HPDE6-E6E7 (cell line): ENCODE results near the gene PARD3B.

Experiments
- DNase-seq: peaks from one replicate; pipeline ENCODE4 v3.0.0; 2011; ENCODE audit warnings: missing footprints; ENCODE audit errors: extremely low spot score

Gene PARD3B

DNA sequence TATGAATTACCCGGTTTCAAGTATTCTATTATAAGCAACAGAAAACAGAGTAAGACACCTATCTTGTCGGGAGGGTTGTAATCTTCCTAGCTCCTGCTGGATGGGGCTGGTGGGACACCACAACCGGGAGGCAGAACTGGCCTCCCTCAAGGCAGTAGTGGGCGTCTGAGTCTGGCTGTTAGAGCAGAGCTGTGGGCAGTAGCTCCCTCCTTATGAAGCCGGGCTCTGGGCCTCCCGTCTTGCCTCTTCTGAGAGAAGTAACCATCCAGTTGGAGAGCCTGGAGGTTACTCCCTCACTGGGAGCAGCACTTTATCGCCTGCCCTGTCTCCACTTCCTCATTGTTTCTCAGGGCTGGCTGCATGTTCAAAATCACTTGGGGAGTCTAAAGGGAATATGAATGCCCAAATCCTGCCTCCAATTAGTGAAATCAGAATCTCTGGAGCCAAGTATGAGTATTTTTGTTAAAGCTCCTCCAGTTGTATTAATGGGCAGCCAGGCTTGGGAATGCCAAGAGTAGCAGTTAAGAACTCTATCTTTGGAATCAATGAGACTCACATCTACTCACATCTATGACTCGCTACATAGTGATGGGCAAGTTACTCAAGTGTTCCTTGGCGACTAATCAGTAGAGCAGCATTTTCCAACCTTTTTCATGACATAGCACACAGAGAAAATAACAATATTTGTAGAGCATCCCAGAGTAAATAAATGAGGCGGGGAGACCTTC lies 1109.8 kb downstream of the PARD3B start:
- peak; percentile 17 for DNase-seq

DNA sequence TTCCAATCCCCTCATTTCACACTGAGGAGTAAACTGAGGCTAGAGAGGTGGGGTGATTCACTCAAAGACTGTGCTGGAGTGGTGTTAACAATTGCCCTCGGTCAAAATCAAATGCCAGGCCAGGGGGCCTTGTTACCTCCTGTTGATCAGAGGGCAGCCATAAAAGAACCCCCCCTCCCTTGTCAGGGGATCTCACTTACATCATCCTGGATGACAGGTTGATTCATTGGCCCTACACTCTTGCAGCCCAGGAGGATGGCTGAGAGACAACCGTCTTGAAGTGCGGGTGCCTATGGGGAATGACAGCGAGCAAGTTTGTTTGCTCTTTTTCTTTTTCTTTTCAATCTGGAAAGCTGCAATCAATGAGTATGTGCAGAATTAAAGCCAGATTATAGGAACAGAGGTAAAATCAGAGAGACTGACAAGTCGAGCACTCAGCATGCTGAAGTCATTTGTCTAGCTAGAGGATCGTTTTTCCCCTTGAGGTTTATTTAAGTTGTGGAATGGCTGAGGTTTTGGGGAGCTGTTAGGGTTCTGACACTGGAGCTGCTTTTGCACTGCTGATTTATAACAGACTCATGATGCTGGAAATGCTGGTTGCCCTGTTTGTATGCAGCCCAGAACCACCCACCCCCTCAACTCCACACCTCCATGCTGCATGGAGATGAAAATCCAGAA lies 1110.6 kb downstream of the PARD3B start:
- no peak for DNase-seq

DNA sequence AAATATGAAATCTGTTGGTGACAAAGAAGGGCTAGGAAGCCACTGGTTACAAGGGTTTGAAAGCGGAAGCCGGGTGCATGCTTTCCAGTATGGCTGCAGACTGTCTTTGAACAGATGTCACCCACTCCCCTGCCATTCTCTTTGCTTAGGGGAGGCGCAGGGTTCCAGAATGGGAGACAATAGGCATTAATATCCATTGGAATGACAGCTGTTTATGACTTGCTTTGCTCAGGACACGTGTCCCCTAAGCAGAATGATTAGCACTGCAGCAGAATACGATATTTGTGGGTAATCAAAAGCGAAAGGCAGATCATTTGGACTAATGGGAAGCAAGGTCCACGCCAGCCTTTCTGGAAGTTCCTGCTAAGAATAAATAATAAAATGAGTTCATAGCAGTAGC lies 1111.2 kb downstream of the PARD3B start:
- no peak for DNase-seq

DNA sequence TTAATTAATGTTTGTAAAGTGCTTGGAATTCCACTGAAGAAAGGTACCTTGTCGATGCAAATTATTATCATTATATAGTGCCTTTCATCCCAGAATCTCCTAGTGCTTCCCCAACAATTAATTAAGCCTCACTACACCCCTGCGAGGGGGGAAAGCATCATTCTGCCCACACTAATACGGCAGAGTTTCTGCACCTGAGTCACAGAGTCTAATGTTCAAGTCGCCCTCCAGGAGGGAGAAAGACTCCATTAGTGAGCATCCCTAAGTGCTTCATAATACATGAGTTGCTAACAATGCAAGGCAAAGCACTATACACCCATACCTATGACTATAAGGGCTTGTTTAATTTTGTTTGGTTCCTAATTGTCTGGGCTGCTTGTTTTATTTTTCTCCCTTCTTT lies 1111.7 kb downstream of the PARD3B start:
- no peak for DNase-seq

DNA sequence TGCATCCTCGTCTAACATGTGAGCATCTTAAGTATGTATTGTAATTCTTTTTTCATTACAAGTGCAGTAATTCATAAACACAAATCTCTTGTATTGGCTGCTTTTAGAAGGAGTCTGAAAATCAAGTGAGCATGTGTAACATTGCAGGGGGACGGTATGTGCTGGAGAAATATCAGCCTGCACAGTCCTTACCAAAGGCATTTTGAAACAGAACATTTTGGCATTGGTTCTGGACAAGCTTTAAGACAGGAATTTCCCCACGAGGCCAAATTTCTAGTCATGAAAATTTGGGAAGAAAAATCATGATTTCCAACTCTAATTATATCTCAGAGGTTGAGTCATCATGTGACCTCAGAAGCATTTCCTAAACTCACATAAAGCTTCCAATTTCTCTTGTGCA lies 1112.3 kb downstream of the PARD3B start:
- DNase-seq, result no peak

GRCh38 chr2:205658068-205658467 lies 1112.8 kb downstream of the PARD3B start:
- DNase-seq, result no peak

DNA sequence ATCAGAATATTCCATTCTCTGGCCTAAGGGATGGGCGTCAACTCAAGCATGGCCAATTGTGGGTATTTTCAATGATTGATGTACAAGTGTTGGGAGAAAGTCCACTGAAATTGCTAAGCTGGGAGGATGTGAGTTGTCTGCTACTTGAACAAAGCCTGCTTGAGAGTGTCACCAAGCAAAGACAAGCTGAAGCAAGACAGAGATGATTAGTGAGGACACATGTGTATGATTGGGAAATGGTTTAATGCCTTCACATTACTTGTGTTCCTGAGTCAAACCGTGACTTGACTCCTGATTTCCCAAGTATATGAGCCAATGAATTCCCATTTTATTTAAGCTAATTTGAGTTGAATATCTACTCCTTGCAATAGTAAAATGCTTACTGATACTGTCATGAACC lies 1113.3 kb downstream of the PARD3B start:
- no peak for DNase-seq

DNA sequence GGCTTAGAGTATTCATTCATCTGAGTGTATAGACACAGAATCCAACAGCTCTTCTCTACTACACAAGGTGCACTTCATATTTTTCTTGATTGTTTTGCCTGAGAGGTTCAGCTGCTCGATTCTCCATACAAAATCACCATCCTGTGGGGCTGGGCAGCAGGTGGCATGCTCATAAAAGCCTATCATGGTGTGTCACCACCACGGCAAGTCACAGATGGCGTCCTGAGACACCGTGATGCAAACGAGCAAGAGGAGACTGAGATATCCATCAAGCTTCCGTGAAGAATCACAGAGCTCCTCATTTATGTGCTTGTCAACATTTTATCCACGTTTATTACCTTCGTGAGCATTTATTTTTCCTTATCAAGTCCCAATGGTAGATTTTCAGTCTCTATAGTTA lies 1114.6 kb downstream of the PARD3B start:
- DNase-seq, result no peak

DNA sequence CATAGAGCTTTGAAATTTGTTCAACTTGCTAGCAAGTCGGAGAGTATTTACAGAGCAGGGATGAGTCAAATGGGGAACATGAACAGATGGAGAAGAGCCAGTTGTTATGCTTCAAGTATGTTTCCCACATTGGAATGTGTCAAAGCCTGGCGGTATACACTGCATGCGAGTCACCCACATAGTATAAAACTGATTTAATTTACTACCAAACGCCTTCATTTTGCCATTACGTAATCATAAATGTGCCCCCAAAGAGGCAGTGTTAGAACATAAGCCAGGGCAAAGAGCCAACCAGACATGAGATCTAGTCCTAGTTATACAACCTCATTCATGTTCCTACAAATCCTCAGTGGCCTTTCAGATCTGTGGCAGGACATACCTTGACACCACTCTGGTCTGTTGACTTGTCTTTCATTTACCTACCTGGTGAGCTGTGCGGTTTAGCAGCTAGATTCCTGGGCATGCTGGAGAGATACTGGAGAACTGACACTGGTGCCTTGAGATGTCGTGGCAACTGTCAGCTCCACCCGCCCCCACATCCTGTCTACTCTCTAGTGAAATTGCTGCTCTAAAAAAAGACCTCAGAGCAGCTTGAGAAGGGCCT lies 1115.3 kb downstream of the PARD3B start:
- no peak for DNase-seq

DNA sequence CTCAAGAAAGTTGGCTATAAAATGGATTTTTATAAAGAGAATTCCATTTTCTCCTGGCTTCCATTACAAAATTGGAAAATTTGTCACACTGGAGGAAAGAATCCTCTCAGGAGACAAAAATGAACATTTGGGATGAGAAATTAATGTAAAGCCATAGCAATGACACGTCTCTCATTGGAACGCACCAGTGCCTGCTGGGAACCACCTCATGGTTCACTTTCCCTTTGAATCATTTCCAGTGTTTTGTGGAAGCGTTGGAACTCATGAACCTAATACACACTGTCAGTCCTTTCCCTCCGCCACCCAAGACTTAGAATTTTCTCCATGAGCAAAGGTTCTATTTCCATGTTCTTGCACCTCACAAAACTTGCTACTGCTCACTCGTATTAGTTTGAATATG lies 1116.0 kb downstream of the PARD3B start:
- DNase-seq, result no peak

GRCh38 chr2:205662206-205662965 lies 1117.1 kb downstream of the PARD3B start:
- no peak for DNase-seq

DNA sequence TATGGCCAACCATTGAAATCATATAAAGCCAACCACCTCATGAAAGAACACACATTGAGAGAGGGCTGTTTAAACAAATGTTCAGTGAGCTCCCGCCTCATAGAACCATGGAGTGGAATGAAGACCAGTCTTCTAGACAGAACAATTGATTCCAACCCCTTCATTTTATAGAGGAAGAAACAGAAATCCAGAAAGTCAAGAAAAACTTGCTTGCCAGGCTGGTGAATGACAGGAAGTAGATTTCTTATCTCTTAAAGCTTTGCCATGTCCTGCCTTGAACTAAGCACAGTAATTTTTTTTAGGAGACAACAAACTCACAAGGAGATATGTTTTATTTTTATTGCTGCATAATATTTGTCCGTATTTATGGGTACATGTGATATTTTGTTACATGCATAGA lies 1120.5 kb downstream of the PARD3B start:
- no peak for DNase-seq
